AG09309 (cell line): ENCODE measurements around the gene PEAK3.
A peak's percentile ranks its signal among the peaks of the same experiment; 100 is the strongest.

ENCODE experiments used
- DNase-seq: peaks from one replicate; pipeline ENCODE4 v3.0.0-alpha.2; 2010; ENCODE audit warnings: low read depth
- H3K4me3 ChIP-seq: 2 replicates; pipeline ENCODE4 v1.5.1; 2011; ENCODE audit warnings: mild to moderate bottlenecking, low read depth, low read length, moderate library complexity; ENCODE audit not compliant: control insufficient read depth
- TF ChIP-seq, protein P1 (sequence below): IDR thresholded peaks from 2 replicates; pipeline ENCODE4 v1.5.1; 2011; ENCODE audit warnings: mild to moderate bottlenecking, low read depth, low read length, inconsistent platforms; ENCODE audit not compliant: insufficient read depth, control insufficient read depth; ENCODE audit errors: missing control alignments

Gene PEAK3

DNA sequence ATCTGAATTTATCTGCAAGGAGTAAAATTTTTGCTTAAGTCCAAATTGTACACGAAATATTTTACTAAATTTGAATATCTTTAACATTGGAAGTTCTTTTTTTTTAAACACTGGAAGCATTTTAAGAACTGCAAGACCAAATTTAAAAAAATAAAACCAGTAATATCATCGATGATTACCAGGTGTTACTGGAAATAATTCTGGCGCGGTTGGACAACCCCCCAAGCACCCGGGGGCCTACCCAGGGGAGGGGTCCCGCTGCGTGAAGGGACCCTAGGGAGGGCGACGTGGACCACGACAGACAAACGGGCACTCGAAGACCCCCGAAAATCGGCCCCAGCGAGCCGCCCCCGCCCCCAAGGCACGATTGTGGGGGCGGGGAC lies 13.1 kb downstream of the PEAK3 start:
- H3K4me3 ChIP-seq, result peak overlapping the region; percentile 88
- TF ChIP-seq, protein P1, sequence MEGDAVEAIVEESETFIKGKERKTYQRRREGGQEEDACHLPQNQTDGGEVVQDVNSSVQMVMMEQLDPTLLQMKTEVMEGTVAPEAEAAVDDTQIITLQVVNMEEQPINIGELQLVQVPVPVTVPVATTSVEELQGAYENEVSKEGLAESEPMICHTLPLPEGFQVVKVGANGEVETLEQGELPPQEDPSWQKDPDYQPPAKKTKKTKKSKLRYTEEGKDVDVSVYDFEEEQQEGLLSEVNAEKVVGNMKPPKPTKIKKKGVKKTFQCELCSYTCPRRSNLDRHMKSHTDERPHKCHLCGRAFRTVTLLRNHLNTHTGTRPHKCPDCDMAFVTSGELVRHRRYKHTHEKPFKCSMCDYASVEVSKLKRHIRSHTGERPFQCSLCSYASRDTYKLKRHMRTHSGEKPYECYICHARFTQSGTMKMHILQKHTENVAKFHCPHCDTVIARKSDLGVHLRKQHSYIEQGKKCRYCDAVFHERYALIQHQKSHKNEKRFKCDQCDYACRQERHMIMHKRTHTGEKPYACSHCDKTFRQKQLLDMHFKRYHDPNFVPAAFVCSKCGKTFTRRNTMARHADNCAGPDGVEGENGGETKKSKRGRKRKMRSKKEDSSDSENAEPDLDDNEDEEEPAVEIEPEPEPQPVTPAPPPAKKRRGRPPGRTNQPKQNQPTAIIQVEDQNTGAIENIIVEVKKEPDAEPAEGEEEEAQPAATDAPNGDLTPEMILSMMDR, result no peak
- DNase-seq, result no peak

DNA sequence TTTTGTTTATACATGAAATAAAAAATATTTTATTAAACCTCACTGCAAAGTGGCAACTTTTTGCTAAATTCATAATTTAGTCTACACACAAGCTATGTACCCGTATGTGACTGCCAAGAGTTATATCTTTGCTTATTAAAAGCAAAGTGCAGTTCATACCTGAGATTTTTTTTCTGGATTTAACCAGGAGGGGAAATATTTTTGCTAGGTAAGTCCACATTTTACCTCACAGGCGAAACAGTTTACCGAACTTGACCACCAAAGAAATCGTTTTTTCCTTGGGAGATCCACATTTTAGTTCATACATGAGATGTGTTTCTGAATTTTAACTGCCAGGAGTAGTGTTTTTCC lies 13.5 kb downstream of the PEAK3 start:
- TF ChIP-seq, protein P1, result no peak
- H3K4me3 ChIP-seq, result no peak overlapping the region; the same call in 1 of the 2 replicates
- DNase-seq, result no peak

DNA sequence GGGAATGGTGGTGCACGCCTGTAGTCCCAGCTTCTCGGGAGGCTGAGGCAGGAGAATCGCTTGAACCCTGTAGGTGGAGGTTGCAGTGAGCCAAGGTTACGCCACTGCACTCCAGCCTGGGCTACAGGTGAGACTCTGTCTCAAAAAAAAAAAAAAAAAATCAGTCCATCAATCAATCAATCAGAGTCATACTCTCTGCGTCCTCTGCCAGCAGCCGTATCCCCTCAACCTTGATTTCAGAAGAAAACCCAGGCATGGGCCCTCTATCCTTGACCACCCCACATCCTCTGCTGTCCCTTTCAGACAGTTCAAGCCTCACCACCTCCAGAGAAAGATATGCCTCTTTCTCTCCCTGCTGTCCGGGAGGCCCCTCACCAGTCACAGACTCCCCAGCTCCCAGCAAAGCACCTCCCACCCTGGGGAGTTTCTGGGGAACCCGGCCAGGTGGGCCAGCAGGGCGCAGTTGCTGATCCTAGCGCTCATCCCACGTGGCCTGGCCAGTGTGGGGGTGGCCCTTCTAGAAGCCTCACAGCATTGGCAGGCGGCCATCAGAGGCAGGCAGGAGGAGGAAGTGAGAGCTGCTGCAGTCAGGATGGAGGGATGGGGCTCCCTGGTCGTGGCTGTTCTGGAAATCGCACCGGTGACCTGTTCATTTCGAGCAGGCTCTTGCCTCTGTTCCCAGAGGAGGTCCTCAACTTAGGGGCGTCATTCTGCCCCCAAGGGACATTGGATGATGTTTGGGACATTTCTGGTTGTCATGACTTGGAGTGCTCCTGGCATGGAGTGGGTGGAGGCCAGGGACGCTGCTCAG lies 15.6 kb downstream of the PEAK3 start:
- H3K4me3 ChIP-seq, result no peak overlapping the region
- TF ChIP-seq, protein P1, result no peak
- DNase-seq, result no peak

DNA sequence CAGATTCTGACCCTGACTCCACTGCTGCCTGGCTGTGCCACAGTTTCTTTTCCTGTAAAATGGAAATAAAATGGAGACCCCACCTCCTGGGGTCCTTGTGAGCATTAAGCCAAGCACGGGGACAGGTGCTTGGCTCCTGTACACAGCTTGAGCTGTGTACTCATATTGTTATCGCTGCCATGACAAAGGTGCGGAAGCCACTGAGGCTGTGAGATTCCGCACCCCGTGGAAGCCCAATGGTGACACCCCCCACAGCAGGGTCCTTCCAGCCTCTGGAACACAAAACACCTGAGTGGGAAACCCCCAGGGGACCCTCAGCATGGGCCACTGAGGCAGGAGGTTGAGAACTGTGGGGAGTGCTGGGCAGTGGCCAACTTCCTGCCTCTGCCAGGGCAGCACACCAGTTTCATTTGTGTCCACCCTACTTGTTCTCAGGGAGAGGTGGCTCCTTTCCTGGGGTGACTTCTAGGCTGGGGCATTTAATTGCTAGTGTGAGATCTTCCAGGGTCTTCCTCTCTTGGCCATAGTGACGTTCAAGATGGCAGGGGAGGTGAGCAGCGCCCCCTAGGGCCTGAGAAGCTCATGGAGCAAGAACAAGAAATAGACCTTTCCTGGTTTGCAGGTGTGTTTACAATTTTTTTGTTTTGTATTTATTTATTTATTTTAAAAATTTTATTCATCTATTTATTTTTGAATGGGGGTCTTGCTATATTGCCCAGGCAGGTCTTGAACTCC lies 20.4 kb downstream of the PEAK3 start:
- H3K4me3 ChIP-seq, result no peak overlapping the region
- no peak for DNase-seq
- TF ChIP-seq, protein P1, result peak; percentile 65

DNA sequence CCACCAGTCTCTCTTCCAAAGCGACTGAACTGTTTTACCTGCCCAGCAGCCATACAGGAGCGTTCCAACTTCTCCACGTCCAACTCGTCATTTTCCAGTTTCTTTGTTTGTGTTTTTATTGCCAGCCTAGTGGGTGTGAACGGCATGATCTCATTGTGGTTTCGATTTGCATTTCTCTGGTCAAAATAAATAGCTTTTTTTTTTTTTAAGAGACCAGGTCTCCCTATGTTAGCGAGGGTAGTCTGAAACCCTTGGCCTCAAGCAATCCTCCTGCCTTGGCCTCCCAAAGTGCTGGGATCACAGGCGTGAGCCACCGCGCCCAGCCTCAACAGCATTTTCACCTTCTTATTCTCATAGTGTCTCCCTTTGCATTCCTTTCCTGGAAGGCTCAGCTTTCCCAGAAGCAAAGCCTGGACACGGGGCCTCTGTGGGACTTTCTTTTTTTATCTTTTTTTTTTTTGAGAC lies 21.6 kb downstream of the PEAK3 start:
- TF ChIP-seq, protein P1, result no peak
- H3K4me3 ChIP-seq, result no peak overlapping the region
- no peak for DNase-seq

DNA sequence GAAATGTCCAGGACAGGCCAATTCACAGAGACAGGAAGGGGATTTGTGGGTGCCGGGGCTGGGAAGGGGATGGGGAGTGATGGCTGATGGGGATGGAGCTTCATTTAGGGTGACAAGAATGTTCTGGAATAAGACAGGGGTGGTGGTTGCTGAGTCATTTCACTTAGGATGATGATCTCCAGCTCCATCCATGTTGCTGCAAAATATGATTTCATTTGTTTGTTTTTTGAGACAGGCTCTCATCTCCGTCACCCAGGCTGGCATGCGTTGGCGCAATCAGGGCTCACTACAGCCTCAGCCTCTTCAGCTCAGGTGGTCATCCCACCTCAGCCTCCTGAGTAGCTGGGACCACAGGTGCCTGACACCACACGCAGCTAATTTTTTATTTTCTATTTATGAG lies 22.6 kb downstream of the PEAK3 start:
- H3K4me3 ChIP-seq, result no peak overlapping the region
- TF ChIP-seq, protein P1, result no peak
- DNase-seq, result no peak
